GM18508 (cell line): ENCODE data around the gene LAG3.

Experiments used
- ATAC-seq: cut with Tn5 transposase; IDR thresholded peaks from one replicate; pipeline ENCODE4 v1.9.1; 2021; ENCODE audit warnings: moderate number of reproducible peaks; ENCODE audit not compliant: insufficient read depth, unreplicated experiment

The LAG3 gene

GRCh38 chr12:6787309-6787708 lies 15.0 kb downstream of the LAG3 start:
- no peak for ATAC-seq

GRCh38 chr12:6788972-6789924 lies 16.9 kb downstream of the LAG3 start, which contains the start of gene CD4:
Gene CD4 (plus strand): TSS chr12:6789528. CDS start chr12:6800139, 10,611 bp downstream.
- ATAC-seq, result no peak

- no peak for ATAC-seq
Observed at GRCh38 chr12:6790496-6791150, 18.3 kb downstream of the LAG3 start.

- ATAC-seq, result no peak
Observed at GRCh38 chr12:6791931-6792520, 19.7 kb downstream of the LAG3 start.

- ATAC-seq, result no peak
Observed at GRCh38 chr12:6792522-6793201, 20.3 kb downstream of the LAG3 start.

GRCh38 chr12:6795088-6795487 lies 22.8 kb downstream of the LAG3 start:
- no peak for ATAC-seq

GRCh38 chr12:6796576-6796975 lies 24.3 kb downstream of the LAG3 start:
- no peak for ATAC-seq

GRCh38 chr12:6799147-6799546 lies 26.8 kb downstream of the LAG3 start:
- no peak for ATAC-seq

- no peak for ATAC-seq
Observed at GRCh38 chr12:6807170-6807569, 34.9 kb downstream of the LAG3 start.

GRCh38 chr12:6809056-6809455 lies 36.7 kb downstream of the LAG3 start:
- no peak for ATAC-seq

- ATAC-seq, result no peak
Observed at GRCh38 chr12:6810758-6811157, 38.4 kb downstream of the LAG3 start.

- no peak for ATAC-seq
Observed at GRCh38 chr12:6813363-6813762, 41.0 kb downstream of the LAG3 start.

- ATAC-seq, result no peak
Observed at GRCh38 chr12:6816598-6816997, 44.3 kb downstream of the LAG3 start.

- ATAC-seq, result no peak
Observed at GRCh38 chr12:6817098-6817497, 44.8 kb downstream of the LAG3 start.

GRCh38 chr12:6817662-6818157 lies 45.4 kb downstream of the LAG3 start:
- no peak for ATAC-seq

GRCh38 chr12:6818222-6818621 lies 45.9 kb downstream of the LAG3 start:
- ATAC-seq, result no peak

- no peak for ATAC-seq
Observed at GRCh38 chr12:6818645-6819044, 46.3 kb downstream of the LAG3 start.

- ATAC-seq, result no peak
Observed at GRCh38 chr12:6819106-6820030, 47.0 kb downstream of the LAG3 start.

- no peak for ATAC-seq
Observed at GRCh38 chr12:6820166-6820565, 47.8 kb downstream of the LAG3 start.
